ENCODE data around the gene ERC2. TPM values are rescaled to one million over a fixed set of nuclear protein-coding genes. Genes with fewer than 3 reads are reported as not detected.

Gene ERC2
- total RNA-seq, 2 donors from 2014 or later = 0.33 to 1.2 TPM

GRCh38 chr3:55469957-55470526 lies 998.2 kb downstream of the ERC2 start:
- ATAC-seq = no peak
- H3K36me3 Mint-ChIP-seq = no peaks in the 10 kb centered on the region
- no peak overlapping the region for H3K27ac Mint-ChIP-seq
- no peaks in the 10 kb centered on the region for H3K4me1 Mint-ChIP-seq (ENCODE audit: low read depth in 2 of 2)
- peaks cover 2% of the 10 kb centered on the region for H3K9me3 Mint-ChIP-seq
- no peak overlapping the region for H3K4me3 Mint-ChIP-seq
- H3K27me3 Mint-ChIP-seq = peaks cover 5 to 8% of the 10 kb centered on the region in 2 donors
- DNase-seq (ENCODE audit: low spot score) = no peak

GRCh38 chr3:55468251-55468650 lies 1000.0 kb downstream of the ERC2 start:
- H3K27me3 Mint-ChIP-seq = peaks cover 0 to 2% of the 10 kb centered on the region in 2 donors
- no peak overlapping the region for H3K27ac Mint-ChIP-seq
- no peak for ATAC-seq
- no peaks in the 10 kb centered on the region for H3K4me1 Mint-ChIP-seq (ENCODE audit: low read depth in 2 of 2)
- peaks cover 2% of the 10 kb centered on the region for H3K9me3 Mint-ChIP-seq
- no peak for DNase-seq (ENCODE audit: low spot score)
- no peaks in the 10 kb centered on the region for H3K36me3 Mint-ChIP-seq
- no peak overlapping the region for H3K4me3 Mint-ChIP-seq

- Mint-ChIP-seq H3K4me1 (ENCODE audit: low read depth in 2 of 2) (no peaks in the 10 kb centered on the region), H3K9me3 (peaks cover 2% of the 10 kb centered on the region), H3K27me3 (no peaks in the 10 kb centered on the region), H3K4me3 (no peak overlapping the region), H3K27ac (no peak overlapping the region), H3K36me3 (no peaks in the 10 kb centered on the region)
- DNase-seq (ENCODE audit: low spot score) = no peak
- ATAC-seq = no peak
Observed at GRCh38 chr3:55467099-55467498, 1001.2 kb downstream of the ERC2 start.

- no peaks in the 10 kb centered on the region for H3K36me3 Mint-ChIP-seq
- DNase-seq (ENCODE audit: low spot score) (no peak), ATAC-seq (no peak)
Observed at GRCh38 chr3:55466526-55466925, 1001.7 kb downstream of the ERC2 start.

DNA sequence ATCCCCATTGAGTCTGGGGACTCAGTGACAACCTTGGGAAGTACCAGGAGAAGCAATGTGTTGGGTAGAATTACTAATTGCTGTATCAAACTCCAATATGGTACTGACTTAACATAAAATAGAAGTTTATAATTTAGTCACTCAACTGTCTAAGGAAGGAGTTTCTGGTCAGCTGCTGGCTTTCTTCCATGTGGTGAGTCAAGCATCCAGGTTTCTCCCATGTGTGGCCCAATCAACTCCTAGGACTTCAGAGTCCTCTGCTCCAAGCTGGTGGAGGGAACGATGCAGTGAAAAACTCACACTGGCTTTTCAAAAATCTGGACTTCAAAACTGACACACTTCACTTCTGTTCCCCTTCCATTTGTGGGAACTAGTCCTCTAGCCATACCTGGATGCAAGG lies 1006.4 kb downstream of the ERC2 start:
- no peaks in the 10 kb centered on the region for H3K36me3 Mint-ChIP-seq
- no peaks in the 10 kb centered on the region for H3K4me1 Mint-ChIP-seq (ENCODE audit: low read depth in 2 of 2)
- ATAC-seq (no peak), DNase-seq (ENCODE audit: low spot score) (no peak)
- peaks cover 6% of the 10 kb centered on the region for H3K9me3 Mint-ChIP-seq
- no peak overlapping the region for H3K4me3 Mint-ChIP-seq
- no peaks in the 10 kb centered on the region for H3K27me3 Mint-ChIP-seq
- H3K27ac Mint-ChIP-seq = no peak overlapping the region

More at GRCh38 chr3:55466526-55466925, 1001.7 kb downstream of the ERC2 start:
- Mint-ChIP-seq H3K4me1 (ENCODE audit: low read depth in 2 of 2) (no peaks in the 10 kb centered on the region), H3K4me3 (no peak overlapping the region), H3K9me3 (peaks cover 2% of the 10 kb centered on the region), H3K27me3 (no peaks in the 10 kb centered on the region), H3K27ac (no peak overlapping the region)

- Mint-ChIP-seq H3K27ac (no peak overlapping the region), H3K27me3 (no peaks in the 10 kb centered on the region), H3K9me3 (peaks cover 4% of the 10 kb centered on the region), H3K4me1 (ENCODE audit: low read depth in 2 of 2) (no peaks in the 10 kb centered on the region), H3K36me3 (no peaks in the 10 kb centered on the region), H3K4me3 (no peak overlapping the region)
- DNase-seq (ENCODE audit: low spot score) = no peak
- no peak for ATAC-seq
Observed at GRCh38 chr3:55459838-55460237, 1008.4 kb downstream of the ERC2 start.

Other genes with a start within 250 kb of the ERC2 start
- 10 to 100 TPM; 24.9 to 49.2 TPM for gene CCDC66, start 88.7 kb upstream of the ERC2 start, total RNA-seq
- 10 to 100 TPM; 50.4 to 56.4 TPM for gene TASOR, start 214.8 kb upstream of the ERC2 start, total RNA-seq